ENCODE measurements around the gene LRRC23. TPM values are rescaled to one million over a fixed set of nuclear protein-coding genes. Genes with fewer than 3 reads are reported as not detected.

The LRRC23 gene
- total RNA-seq, 6 experiments from 2014 or later, result 0.93 to 4.3 (median 2.6) TPM

GRCh38 chr12:6959805-6960592, 55.4 kb downstream of the LRRC23 start:
- intact Hi-C loops (cut with DNase I), result loop anchor here in 1 of 2 donors (10.0 kb wide), 1 partner anchor 135 kb away; the partner anchor contains the start of gene C1R
- Histone ChIP-seq H3K27me3 (no peaks in the 10 kb centered on the region), H3K27ac (peak overlapping the region in 2 of 3 donors; percentile 43 to 63), H3K36me3 (peaks cover 0 to 4% (median 0%) of the 10 kb centered on the region in 4 donors), H3K9me3 (no peaks in the 10 kb centered on the region), H3K4me3 (no peak overlapping the region), H3K4me1 (peaks cover 2 to 15% (median 7%) of the 10 kb centered on the region in 4 donors)
- TF ChIP-seq CTCF (IDR thresholded peaks at IDR 0.05) (no peak), POLR2A (IDR thresholded peaks at IDR 0.05) (no peak)
- ATAC-seq (no peak), DNase-seq (peak in 1 of 3 donors; percentile 61)
- 0% methylated on average over 1 of the region's 26 CpGs for WGBS (ENCODE audit: insufficient coverage, low coverage, low lambda C conversion rate, missing lambda C conversion rate)

GRCh38 chr12:6960593-6961277, 56.1 kb downstream of the LRRC23 start:
- Histone ChIP-seq H3K4me3 (no peak overlapping the region), H3K4me1 (peaks cover 2 to 15% (median 7%) of the 10 kb centered on the region in 4 donors)
- 32% methylated on average over 5 of the region's 13 CpGs for WGBS (ENCODE audit: insufficient coverage, low coverage, low lambda C conversion rate, missing lambda C conversion rate)

GRCh38 chr12:6961278-6961694, 56.7 kb downstream of the LRRC23 start:
- peaks cover 2 to 15% (median 7%) of the 10 kb centered on the region in 4 donors for H3K4me1 ChIP-seq
- peak; percentile 16 to 70 (median 44) for ATAC-seq
- TF ChIP-seq CTCF (IDR thresholded peaks at IDR 0.05), result no peak
- peak; percentile 19 for TF ChIP-seq POLR2A (IDR thresholded peaks at IDR 0.05)
- intact Hi-C loops (cut with DNase I), result no loop called here
- no peaks in the 10 kb centered on the region for H3K27me3 ChIP-seq
- peaks cover 0 to 12% (median 10%) of the 10 kb centered on the region in 4 donors for H3K36me3 ChIP-seq
- H3K9me3 ChIP-seq, result no peaks in the 10 kb centered on the region
- 12% methylated on average over 20 of the region's 24 CpGs for WGBS (ENCODE audit: insufficient coverage, low coverage, low lambda C conversion rate, missing lambda C conversion rate)
- no peak overlapping the region for H3K4me3 ChIP-seq
- H3K27ac ChIP-seq, result peak overlapping the region; percentile 0 to 62 (median 11)
- peak; percentile 68 to 86 (median 77) for DNase-seq

More at GRCh38 chr12:6960593-6961277, 56.1 kb downstream of the LRRC23 start:
- no peaks in the 10 kb centered on the region for H3K27me3 ChIP-seq
- DNase-seq, result peak in 2 of 3 donors; percentile 49 to 58
- peak overlapping the region; percentile 0 to 62 (median 11) for H3K27ac ChIP-seq
- intact Hi-C loops (cut with DNase I), result no loop called here
- TF ChIP-seq CTCF (IDR thresholded peaks at IDR 0.05) (peak in 2 of 4 donors; percentile 6 to 20), POLR2A (IDR thresholded peaks at IDR 0.05) (no peak)
- H3K9me3 ChIP-seq, result no peaks in the 10 kb centered on the region
- ATAC-seq, result peak in 3 of 4 donors; percentile 3 to 20 (median 15)
- peaks cover 0 to 9% (median 6%) of the 10 kb centered on the region in 4 donors for H3K36me3 ChIP-seq

GRCh38 chr12:6961695-6962284, 57.2 kb downstream of the LRRC23 start:
- DNase-seq, result peak in 2 of 3 donors; percentile 55
- TF ChIP-seq POLR2A (IDR thresholded peaks at IDR 0.05), result peak; percentile 7
- peak; percentile 8 to 35 (median 24) for TF ChIP-seq CTCF (IDR thresholded peaks at IDR 0.05)
- H3K27me3 ChIP-seq, result no peaks in the 10 kb centered on the region
- intact Hi-C loops (cut with DNase I), result no loop called here
- H3K4me1 ChIP-seq, result peaks cover 2 to 15% (median 7%) of the 10 kb centered on the region in 4 donors
- peaks cover 0 to 17% (median 13%) of the 10 kb centered on the region in 4 donors for H3K36me3 ChIP-seq
- 24% methylated on average over 5 of the region's 16 CpGs for WGBS (ENCODE audit: insufficient coverage, low coverage, low lambda C conversion rate, missing lambda C conversion rate)
- ATAC-seq, result peak in 3 of 4 donors; percentile 6 to 28 (median 14)
- H3K4me3 ChIP-seq, result no peak overlapping the region
- peak overlapping the region; percentile 0 to 62 (median 11) for H3K27ac ChIP-seq
- no peaks in the 10 kb centered on the region for H3K9me3 ChIP-seq

Measured in right lobe of liver (tissue), 6 donors.